Stimulated activated CD4-positive, alpha-beta T cell treated with anti-CD3 and anti-CD28 coated beads, Interleukin-1b, Interleukin-23, amount 100 ng/mL, for 48 hours (primary cell): ENCODE results near the gene POP7.

Experiments
- DNase-seq: peaks from one replicate; pipeline ENCODE4 v3.0.0-alpha.2; 2020

The POP7 gene

DNA sequence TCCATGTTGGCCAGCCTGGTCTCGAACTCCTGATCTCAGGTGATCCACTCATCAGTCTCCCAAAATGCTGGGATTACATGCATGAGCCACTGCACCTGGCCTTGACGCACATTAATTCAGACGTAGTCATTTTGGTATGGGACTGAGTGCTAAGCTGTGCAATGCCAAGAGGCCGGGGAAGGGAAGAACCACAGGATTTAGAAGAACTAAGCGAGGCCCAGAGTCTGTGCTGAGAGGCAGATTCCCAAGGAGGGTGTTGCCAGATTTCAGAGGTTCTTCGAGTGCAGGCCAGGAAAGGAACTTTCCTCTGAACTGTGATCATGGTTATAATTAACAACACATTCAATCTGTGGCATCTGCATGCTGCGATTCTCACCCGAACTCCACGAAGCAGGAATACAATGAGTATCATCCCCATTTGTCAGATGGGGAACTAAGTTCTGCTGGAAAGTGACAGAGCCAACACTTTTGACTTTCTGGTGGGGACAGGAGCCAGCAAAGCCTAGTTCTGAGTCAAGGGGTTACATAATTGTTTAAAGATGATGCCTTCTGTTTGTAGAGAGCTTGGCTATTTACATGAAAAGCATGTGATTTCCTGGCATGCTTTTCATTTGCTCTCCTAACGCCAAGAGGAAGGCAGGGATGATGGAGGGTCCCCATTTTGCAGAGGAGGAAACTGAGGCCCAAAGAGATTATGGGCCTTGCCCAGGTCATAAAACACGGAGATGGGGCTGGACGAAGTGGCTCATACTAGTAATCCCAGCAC, 21.3 kb downstream of the POP7 start:
- DNase-seq: no peak

DNA sequence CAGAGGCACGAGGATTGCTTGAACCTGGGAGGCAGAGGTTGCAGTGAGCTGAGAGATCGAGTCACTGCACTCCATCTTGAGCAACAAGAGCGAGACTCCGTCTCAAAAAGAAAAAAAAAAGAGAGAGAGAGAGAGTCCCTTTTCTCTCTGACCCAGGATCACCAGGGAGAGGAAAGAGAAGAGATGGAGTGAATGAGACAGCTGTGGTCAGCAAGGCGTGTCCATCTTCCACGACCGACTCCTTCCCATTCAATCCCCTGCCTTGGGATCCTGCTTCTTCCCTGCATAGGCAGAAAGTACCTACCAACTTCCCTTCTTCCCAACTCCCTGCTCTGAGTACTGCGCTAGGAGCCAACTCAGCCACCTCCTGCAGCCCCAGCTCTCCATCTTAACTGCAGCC, 22.3 kb downstream of the POP7 start:
- DNase-seq: no peak

DNA sequence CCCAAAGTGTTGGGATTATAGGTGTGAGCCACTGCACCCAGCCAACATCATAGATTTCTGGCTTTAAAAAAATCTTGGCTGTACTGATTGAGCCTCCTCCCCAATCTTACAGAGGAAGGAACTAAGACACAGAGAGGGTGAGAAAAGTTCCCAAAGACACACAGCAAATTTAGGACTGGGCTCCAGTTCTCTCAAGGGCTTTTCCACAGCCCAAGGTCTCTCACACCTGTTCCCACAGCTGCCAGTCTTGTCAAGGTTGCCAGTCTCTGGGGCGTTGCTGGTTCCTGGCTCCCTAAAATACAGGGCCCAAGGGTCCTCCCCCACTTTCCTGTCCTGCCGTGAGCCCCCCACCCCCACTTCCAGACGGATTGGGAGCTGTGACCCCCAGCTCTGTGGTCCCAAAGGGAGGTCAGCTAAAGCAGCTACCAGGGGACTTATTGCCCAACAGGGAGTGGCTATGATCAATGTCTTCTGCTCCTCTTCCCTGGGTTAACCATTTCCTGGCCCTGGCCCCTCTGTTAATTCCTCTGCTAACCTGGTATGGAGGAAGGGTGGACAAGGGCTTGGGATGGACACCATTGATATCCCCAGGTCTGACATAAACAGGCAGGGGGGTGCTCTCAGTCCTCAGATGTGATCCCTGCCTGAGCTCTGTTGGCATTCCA, 24.3 kb downstream of the POP7 start:
- no peak for DNase-seq

DNA sequence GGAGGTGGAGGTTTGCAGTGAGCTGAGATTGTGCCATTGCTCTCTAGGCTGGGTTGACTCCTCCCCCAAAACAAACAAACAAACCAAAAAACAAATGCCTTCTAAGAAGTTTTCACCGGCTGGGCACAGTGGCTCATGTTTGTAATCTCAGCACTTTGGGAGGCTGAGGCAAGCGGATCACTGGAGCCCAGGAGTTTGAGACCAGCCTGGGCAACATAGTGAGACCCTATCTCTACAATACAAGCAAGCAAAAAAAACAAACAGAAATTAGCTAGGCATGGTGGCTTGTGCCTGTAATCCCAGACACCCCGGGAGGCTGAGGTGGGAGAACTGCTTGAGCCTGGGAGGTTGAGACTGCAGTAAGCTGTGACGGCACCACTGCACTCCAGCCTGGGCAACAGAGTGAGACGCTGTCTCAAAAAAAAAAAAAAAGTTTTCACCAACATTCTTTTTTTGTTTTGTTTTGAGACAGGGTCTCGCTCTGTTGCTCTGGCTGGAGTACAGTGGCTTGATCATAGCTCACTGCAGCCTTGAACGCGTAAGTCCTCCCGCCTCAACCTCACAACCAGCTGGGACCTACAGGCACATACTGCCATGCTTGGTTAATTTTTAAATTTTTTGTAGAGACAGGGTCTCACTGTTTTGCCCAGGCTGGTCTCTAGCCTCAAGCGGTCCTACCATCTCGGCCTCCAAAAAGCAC, 26.2 kb downstream of the POP7 start:
- DNase-seq: no peak

DNA sequence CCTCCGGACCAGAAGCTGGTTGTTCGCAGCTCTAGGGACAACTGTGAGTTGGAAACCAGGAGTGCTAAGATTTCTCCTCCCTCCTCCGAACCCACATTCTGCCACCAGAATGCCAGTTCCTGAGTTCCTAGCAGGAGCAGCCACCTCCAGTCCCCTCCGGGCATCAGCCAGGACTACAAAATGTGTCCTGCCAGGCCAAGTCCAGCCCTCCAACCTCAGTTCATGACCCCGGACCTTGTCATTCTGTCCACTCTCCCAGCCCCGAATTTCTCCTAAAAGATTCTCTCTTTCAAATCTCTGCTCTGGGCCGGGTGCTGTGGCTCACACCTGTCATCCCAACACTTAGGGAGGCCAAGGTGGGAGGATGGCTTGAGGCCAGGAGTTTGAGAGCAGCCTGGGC, 29.8 kb downstream of the POP7 start:
- DNase-seq: no peak

DNA sequence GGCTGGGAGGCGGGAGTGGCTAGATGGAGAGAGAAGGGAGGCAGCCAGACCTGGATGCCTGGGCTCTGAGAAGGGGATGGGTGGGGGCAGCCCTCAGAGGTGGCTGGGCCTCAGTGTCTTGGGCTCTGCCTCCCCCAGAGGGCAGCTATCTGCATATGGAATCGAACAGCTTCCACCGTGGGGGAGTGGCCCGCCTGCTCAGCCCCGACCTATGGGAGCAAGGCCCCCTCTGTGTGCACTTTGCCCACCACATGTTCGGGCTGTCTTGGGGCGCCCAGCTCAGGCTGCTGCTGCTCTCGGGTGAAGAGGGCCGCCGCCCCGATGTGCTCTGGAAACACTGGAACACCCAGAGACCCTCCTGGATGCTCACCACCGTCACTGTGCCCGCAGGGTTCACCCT, 30.8 kb downstream of the POP7 start:
- no peak for DNase-seq

DNA sequence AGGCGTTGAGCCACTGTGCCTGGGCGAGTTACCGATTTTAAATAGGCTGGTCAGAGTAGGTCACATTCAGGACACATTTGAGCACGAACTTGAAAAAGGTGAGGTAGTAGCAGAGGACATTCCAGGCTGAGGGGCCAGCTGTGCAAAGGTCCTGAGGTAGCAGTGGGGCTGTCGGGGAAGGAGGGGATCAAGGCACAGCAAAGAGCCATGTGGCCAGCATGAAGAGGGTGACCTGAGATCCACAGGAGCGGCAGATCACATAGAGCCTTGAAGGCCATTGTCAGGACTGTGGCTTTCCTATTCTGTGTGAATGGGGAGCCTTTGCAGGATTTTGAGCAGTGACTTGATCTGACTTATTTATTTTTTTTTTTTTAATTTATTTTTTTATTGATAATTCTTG, 34.0 kb downstream of the POP7 start:
- no peak for DNase-seq

DNA sequence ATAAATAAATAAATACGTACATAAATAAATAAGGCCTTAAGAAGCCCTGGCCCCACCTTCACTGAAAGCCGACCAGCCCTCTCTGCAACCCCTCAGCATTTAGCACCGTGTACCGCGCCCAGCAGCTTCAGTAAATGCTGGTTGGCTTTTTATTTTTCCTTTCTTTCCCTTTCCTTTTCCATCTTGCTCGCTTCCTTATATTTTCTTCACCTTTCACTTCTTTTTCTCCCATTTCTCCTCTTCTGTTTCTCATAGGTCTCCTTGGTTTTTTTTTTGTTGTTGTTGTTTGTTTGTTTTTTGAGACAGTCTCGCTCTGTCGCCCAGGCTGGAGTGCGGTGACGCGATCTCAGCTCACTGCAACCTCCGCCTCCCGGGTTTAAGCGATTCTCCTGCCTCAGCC, 38.7 kb downstream of the POP7 start:
- DNase-seq: no peak

DNA sequence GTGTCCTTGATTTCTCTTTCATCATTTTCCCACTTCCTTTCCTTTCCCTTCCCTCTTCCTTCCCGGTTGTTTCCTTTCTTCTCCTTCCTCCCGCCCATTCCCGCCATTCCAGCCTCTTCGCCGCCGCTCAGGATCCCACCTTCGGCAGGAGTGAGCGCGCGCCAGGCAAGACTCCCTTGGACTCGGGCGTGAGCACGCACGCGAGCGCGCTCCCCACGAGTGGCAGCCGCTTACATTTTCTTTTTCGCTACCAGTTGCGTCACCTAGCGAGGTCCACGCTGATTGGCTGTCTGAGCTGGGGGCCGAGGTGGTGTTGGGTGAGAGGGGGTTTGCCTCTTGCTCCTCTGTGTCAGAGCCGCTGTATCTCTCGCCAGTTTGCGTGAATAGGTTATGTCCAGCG, 39.3 kb downstream of the POP7 start:
- DNase-seq: no peak

DNA sequence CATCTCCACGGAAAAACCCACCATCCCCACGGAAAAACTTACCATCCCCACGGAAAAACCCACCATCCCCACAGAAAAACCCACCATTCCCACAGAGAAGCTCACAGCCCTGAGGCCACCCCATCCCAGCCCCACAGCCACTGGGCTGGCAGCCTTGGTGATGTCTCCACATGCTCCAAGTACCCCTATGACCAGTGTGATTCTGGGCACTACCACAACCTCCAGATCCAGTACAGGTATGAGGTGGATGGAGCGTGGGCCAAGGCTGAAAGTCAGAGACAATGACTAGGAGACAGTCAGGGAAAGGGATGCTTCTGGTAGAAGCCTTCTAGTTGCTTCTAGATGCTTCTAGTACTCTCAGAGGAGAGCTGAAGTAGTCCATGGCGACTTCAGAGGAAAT, 47.1 kb downstream of the POP7 start:
- DNase-seq: no peak

DNA sequence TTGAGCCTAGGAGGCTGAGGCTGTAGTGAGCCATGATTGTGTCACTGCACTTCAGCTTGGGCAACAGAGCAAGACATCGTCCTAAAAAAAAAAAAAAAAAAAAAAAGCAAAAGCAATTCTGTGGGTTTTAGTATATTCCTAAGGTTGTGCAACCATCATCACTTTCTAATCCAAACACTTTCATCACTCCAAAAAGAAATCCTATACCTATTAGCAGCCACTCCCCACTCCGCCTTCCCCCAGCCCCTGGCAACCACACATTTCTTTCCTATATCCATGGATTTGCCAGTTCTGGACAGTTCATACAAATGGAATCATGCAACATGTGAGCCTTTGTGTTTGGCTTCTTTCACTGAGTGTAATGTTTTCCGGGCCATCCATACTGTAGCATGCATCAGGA, 47.8 kb downstream of the POP7 start:
- DNase-seq: no peak
